HG03439 (cell line): ENCODE measurements around the gene CDX1.
"Not testable (repeated sequence)": the region's sequence is repeated elsewhere in the genome, so short reads cannot be mapped to it uniquely, and the experiment has no call there.

Experiments used
- ATAC-seq: cut with Tn5 transposase; IDR thresholded peaks from one replicate; pipeline ENCODE4 v1.9.1; 2021; ENCODE audit warnings: mild to moderate bottlenecking, moderate library complexity; ENCODE audit not compliant: unreplicated experiment

CDX1 gene

DNA sequence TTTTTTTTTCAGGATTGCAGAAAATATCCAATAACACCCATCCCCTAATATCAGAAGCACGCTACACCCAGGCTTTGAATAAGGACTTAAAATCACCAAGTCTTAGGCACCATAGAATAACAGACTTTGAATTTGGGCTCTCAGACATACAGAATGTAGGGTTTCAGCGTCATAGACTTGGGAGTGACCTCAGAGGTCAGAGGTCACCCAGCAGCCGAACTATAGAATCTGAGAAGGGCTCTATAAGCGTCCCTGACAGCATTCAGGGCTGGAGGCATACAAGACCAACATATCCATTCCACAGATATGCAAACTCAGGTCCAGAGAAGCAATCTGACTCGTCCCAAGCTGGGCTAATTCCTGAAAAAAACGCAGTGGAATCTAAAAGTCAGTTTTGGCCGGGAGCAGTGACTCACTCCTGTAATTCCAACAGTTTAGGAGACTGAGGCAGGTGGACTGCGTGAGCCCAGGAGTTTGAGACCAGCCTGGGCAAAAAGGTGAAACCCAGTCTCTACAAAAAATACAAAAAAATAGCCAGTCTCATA, 58.0 kb downstream of the CDX1 start:
- ATAC-seq, result no peak

DNA sequence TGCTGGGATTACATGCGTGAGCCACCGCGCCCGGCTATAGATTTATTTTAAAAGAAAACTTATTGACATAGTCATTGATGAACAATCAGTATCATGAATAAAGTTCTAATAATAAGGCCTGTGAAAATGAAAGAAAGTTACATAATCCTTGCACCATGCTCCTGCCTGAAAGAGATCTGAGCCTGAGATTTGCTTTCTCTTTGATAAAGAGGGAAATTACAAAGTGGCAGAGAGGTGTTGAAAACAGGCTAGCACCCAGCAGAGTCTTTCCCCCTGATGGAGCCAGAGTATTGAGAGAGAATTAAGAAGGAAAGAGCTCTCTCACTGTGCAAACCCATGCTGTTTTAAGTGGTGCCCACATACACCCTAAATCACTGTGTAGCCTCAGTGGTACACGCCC, 60.5 kb downstream of the CDX1 start:
- no peak for ATAC-seq

- no peak for ATAC-seq
Measured at GRCh38 chr5:150227606-150228273, 61.2 kb downstream of the CDX1 start.

DNA sequence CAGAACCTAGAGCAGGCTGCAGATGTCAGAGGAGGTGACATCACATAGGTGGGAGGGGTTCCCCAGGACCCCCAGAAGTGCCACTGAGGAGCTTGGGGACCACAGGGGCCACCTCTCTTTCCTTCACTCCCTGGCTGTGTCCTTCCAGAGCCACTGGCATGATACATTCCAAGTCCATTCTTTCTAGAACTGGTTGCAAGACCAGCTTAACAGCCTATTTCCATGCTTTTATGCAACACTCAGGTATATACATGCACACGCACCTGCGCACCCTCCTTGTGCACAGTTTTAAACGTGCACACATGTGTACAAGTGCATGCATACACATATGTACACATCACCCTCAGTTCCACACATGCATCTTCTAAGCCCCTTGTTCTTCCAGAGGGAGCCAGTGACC, 63.0 kb downstream of the CDX1 start:
- no peak for ATAC-seq

DNA sequence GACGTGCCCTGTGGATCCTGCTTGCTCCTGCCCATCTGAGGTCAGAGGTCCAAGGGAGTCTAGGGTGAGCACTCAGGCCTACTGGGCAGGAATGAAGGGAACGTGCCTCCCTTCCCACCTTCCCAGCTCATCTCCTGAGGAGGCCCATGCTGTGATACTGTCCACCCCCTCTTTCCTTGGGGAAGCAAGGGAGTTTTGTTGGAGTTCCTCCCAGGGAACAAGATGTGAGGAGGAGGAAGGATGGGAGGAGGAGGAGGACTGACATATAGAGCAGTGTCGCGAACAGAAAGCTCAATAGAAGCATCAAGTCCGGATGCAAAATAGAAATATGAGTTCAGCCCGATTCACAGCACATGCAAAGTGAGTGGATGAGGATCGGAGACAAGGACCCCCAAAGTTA, 64.3 kb downstream of the CDX1 start:
- ATAC-seq, result no peak

GRCh38 chr5:150233706-150234105, 67.1 kb downstream of the CDX1 start:
- not testable (repeated sequence) for ATAC-seq
